Thymus (tissue), 11 donors: ENCODE measurements around the gene ADAMTS18. TPM values are rescaled to one million over a fixed set of nuclear protein-coding genes. Genes with fewer than 3 reads are reported as not detected.
A peak's percentile ranks its signal among the peaks of the same experiment; 100 is the strongest.

ENCODE experiments used
- DNase-seq, 9 donors: peaks; one replicate each; pipeline ENCODE4 v3.0.0-alpha.2; 2013; ENCODE audit warnings: low spot score in 9 of 9, low read depth in 6 of 9, missing footprints in 1 of 9
- H3K27ac ChIP-seq, 2 donors: one replicate each; pipeline ENCODE4 v1.5.1; 2013; ENCODE audit warnings: control low read depth in 1 of 2, low read depth in 1 of 2, low read length in 1 of 2, mild to moderate bottlenecking in 1 of 2, moderate library complexity in 1 of 2
- H3K27me3 ChIP-seq, 2 donors: one replicate each; pipeline ENCODE4 v1.5.1; 2013; ENCODE audit warnings: low read length in 1 of 2; ENCODE audit not compliant: control insufficient read depth in 2 of 2, insufficient read depth in 1 of 2
- H3K36me3 ChIP-seq, 2 donors: one replicate each; pipeline ENCODE4 v1.5.1; 2013; ENCODE audit warnings: low read length in 1 of 2, mild to moderate bottlenecking in 1 of 2, moderate library complexity in 1 of 2; ENCODE audit not compliant: control insufficient read depth in 2 of 2, insufficient read depth in 2 of 2
- H3K4me1 ChIP-seq, 2 donors: one replicate each; pipeline ENCODE4 v1.5.1; 2013; ENCODE audit warnings: low read length in 2 of 2; ENCODE audit not compliant: control insufficient read depth in 2 of 2, insufficient read depth in 2 of 2
- H3K4me3 ChIP-seq, 2 donors: one replicate each; pipeline ENCODE4 v1.5.1; 2013; ENCODE audit warnings: low read length in 2 of 2, control low read depth in 1 of 2, mild to moderate bottlenecking in 1 of 2
- H3K9me3 ChIP-seq, 2 donors: one replicate each; pipeline ENCODE4 v1.5.1; 2013; ENCODE audit warnings: low read length in 1 of 2, mild to moderate bottlenecking in 1 of 2; ENCODE audit not compliant: control insufficient read depth in 2 of 2, insufficient read depth in 1 of 2
- WGBS: extraction: QIAGEN DNeasy Blood & Tissue Kit; methylation state at CpG from one replicate; pipeline ENCODE4 v1.1.7; 2013; 5-methylcytosine and 5-hydroxymethylcytosine counted together
- polyA plus RNA-seq: library from polyadenylated mRNA; stranded (reverse); fragments of 200-250 nt; gene quantifications from one replicate; pipeline ENCODE4 v1.2.3, GENCODE V29; 2013
- total RNA-seq: library from RNA; stranded (reverse); fragments of 120-200 nt; gene quantifications from one replicate; pipeline ENCODE4 v1.2.4, GENCODE V29; 2013
- donor health status: healthy.

The ADAMTS18 gene
- total and polyA plus RNA-seq, 2 donors: 1.1 to 1.4 TPM

DNA sequence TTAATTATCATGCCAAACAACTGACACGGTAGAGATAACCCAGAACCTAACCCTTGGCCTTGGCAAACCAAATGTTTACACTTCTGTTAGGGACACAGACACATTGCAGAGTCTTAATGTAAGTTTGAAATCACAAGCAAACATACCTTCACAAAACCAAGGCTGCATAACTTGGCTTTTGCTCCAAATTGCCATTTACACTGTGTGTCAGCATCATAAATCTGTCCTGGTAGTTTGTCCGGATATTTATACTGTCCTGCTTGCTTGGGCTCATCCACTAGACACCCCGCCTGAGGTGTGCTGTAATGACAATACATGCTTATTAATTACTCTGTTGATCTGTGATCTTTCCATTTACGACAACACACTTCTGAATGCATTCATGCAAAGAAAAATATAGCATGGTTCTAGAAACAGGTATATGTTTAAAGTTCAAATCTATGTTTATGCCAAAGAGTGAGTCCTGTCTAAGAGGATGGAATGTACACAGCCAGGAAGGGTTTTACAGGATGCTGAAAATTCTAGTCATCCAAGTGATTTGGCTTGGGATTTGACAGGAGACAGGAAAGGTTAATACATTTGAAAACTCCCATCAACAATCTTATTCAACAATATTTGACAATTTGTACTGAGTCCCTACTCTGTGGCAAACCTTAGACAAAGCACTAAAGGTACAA, 81.1 kb downstream of the ADAMTS18 start:
- Histone ChIP-seq H3K27me3 (no peaks in the 10 kb centered on the region), H3K27ac (no peak overlapping the region), H3K36me3 (no peaks in the 10 kb centered on the region), H3K4me3 (no peak overlapping the region), H3K9me3 (no peaks in the 10 kb centered on the region), H3K4me1 (no peaks in the 10 kb centered on the region)
- DNase-seq: no peak
- 83% methylated on average over 4 of the region's 4 CpGs for WGBS

DNA sequence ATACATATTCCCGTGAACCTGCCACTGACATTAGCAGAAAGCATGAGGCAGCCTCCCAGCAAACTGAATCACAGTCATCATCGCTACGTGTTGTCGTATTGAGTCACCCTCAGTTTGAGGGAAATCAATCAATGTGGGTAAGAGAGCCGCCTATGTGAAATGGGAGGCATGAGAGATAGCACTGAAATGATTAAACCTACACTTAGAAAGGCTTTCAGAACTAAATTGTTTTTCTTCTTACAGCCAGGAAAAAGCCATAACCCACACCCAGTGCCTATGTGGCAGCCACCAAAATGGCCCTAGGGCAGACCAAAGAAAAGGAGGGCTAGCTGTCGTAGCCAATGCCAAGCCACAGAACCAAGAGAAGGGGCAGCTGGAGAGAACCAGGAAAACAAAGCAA, 90.5 kb downstream of the ADAMTS18 start:
- no peaks in the 10 kb centered on the region for H3K4me1 ChIP-seq
- H3K36me3 ChIP-seq: no peaks in the 10 kb centered on the region
- WGBS: 94% methylated on average over 6 of the region's 6 CpGs
- H3K9me3 ChIP-seq: no peaks in the 10 kb centered on the region
- no peak overlapping the region for H3K27ac ChIP-seq
- DNase-seq: no peak
- H3K4me3 ChIP-seq: no peak overlapping the region
- H3K27me3 ChIP-seq: no peaks in the 10 kb centered on the region

- Histone ChIP-seq H3K4me1 (no peaks in the 10 kb centered on the region), H3K4me3 (no peak overlapping the region), H3K9me3 (no peaks in the 10 kb centered on the region), H3K36me3 (no peaks in the 10 kb centered on the region), H3K27ac (no peak overlapping the region), H3K27me3 (no peaks in the 10 kb centered on the region)
- 70% methylated on average over 2 of the region's 2 CpGs for WGBS
- no peak for DNase-seq
These were observed 98.2 kb downstream of the ADAMTS18 start for GRCh38 chr16:77336637-77337036.

DNA sequence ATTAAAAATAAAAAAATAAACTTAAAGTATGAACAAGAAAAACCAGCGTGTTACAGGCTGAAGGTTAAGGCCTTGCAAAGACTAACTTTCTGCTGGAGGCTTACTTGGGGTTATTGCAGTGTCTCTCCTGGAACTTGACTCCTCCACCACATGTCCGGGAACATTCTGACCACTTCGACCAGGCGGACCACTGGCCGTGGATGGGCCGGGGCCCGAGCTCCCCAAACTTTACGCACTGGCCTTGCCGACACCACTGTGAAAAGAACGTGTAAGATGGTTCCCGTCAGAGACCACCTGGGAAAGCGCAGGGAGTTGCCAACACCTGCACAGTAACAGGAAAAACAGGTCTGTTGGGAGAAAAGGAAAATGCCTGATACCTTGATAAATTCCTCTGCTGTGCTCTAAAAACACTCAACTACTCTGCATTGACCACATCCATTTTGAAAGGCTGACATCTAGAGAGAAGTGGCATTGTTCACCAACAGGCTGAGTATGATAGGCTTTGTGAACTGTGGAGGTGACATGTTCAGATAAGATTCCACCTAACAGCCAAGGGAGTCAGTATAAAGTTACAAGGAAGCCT, 99.1 kb downstream of the ADAMTS18 start:
- H3K36me3 ChIP-seq: no peaks in the 10 kb centered on the region
- H3K27me3 ChIP-seq: no peaks in the 10 kb centered on the region
- no peak for DNase-seq
- H3K4me3 ChIP-seq: no peak overlapping the region
- no peaks in the 10 kb centered on the region for H3K4me1 ChIP-seq
- no peaks in the 10 kb centered on the region for H3K9me3 ChIP-seq
- peak overlapping the region; percentile 49 to 73 for H3K27ac ChIP-seq
- WGBS: 85% methylated on average over 12 of the region's 12 CpGs

GRCh38 chr16:77332792-77333191, 102.0 kb downstream of the ADAMTS18 start:
- no peaks in the 10 kb centered on the region for H3K9me3 ChIP-seq
- no peak for DNase-seq
- no peak overlapping the region for H3K27ac ChIP-seq
- H3K4me3 ChIP-seq: no peak overlapping the region
- H3K4me1 ChIP-seq: no peaks in the 10 kb centered on the region
- WGBS: 93% methylated on average over 5 of the region's 5 CpGs
- H3K36me3 ChIP-seq: no peaks in the 10 kb centered on the region
- H3K27me3 ChIP-seq: no peaks in the 10 kb centered on the region

GRCh38 chr16:77331802-77332586, 102.8 kb downstream of the ADAMTS18 start:
- no peak overlapping the region for H3K4me3 ChIP-seq
- H3K4me1 ChIP-seq: no peaks in the 10 kb centered on the region
- H3K9me3 ChIP-seq: no peaks in the 10 kb centered on the region
- 69% methylated on average over 9 of the region's 9 CpGs for WGBS
- no peak for DNase-seq
- H3K27ac ChIP-seq: peak overlapping the region in 1 of 2 donors; percentile 18
- H3K27me3 ChIP-seq: no peaks in the 10 kb centered on the region
- no peaks in the 10 kb centered on the region for H3K36me3 ChIP-seq

- Histone ChIP-seq H3K36me3 (no peaks in the 10 kb centered on the region), H3K9me3 (no peaks in the 10 kb centered on the region), H3K4me1 (no peaks in the 10 kb centered on the region), H3K4me3 (no peak overlapping the region), H3K27me3 (no peaks in the 10 kb centered on the region), H3K27ac (no peak overlapping the region)
- no peak for DNase-seq
These were observed 103.8 kb downstream of the ADAMTS18 start for GRCh38 chr16:77331043-77331442.

DNA sequence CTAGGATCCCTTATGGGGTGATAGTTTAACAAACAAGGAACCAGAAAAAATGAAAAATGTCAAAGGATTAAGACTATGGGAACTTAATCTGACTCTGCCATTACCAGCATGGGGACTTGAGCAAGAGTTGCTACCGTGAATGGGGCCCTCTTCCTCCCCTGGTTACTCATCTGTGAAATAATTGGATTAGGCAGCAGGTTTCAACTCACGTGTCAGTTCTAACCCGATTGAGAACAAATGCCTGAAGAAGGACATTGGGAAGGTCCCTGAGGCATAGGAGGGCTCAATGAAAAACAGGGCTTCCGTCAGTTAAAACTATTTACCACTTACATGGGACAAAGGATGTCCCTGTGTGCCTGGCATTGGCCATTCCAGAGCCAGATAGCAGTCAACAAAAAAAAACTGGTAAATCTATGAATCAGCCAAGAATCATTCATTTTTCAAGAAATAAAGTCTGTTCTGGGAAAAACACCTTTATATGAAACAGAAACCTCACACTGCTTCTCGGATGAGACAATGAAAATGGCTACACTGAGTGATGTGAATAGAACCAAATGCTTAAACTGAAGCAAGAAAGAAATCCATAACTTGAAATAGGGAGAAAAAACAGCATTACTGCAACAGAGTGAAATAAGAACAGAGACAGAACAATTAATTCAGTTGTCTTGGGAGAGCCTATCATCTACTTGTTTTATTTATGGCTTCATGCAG, 104.3 kb downstream of the ADAMTS18 start:
- Histone ChIP-seq H3K27ac (no peak overlapping the region), H3K9me3 (no peaks in the 10 kb centered on the region), H3K36me3 (no peaks in the 10 kb centered on the region), H3K4me3 (no peak overlapping the region), H3K27me3 (no peaks in the 10 kb centered on the region), H3K4me1 (no peaks in the 10 kb centered on the region)
- WGBS: 77% methylated on average over 5 of the region's 5 CpGs
- no peak for DNase-seq

DNA sequence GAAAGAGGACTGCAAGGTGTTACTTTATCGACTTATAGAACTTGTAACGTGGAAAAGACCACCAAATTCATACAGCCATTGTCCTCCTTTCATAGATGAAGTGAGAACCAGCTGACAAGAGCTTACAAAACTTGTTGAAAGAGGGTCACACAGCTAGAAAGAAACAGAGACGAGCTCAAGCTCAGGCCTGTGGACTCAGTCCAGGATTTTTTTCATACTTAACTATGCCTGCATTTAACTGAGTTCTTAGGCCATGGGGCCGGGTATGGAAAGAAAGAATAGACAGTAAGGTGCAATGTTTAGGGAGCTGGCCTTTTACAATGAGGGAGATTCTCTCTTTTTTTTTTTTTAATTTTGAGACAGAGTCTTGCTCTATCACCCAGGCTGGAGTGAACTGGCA, 106.1 kb downstream of the ADAMTS18 start:
- Histone ChIP-seq H3K27ac (no peak overlapping the region), H3K9me3 (no peaks in the 10 kb centered on the region), H3K27me3 (no peaks in the 10 kb centered on the region), H3K4me1 (no peaks in the 10 kb centered on the region), H3K4me3 (no peak overlapping the region), H3K36me3 (no peaks in the 10 kb centered on the region)
- no peak for DNase-seq
- 78% methylated on average over 4 of the region's 4 CpGs for WGBS
